IMR-90 (cell line): Measurements from ENCODE around the gene AOX1. TPM values are rescaled to one million over a fixed set of nuclear protein-coding genes. Genes with fewer than 3 reads are reported as not detected.

Experiments
- ATAC-seq: fragments of 200-7000 bp; cut with Tn5 transposase; 2 replicates; pipeline ENCODE4 v1.9.1; 2020; ENCODE audit warnings: low read depth, mild to moderate bottlenecking, moderate library complexity
- BruUV-seq: library from RNA; stranded (reverse); fragments of 400-500 nt; replicated peaks from 2 replicates; lab custom pipeline; 2021; lab: Mats Ljungman, UMichigan
- CTCF ChIA-PET: fragments of 300-600 bp; formaldehyde crosslinking; extraction: SDS; loops from one replicate; lab custom pipeline; 2021; ENCODE audit warnings: antibody characterized with exemption; lab: Yijun Ruan, JAX
- POLR2A ChIA-PET: fragments of 300-600 bp; sonication (Branson Sonifier 250); formaldehyde crosslinking; loops from one replicate; lab custom pipeline; 2022; ENCODE audit warnings: antibody characterized with exemption; ENCODE audit not compliant: unreplicated experiment; lab: Charles Lee
- DNase-seq: peaks from one replicate; pipeline ENCODE4 v3.0.0; 2013
- H2AFZ ChIP-seq: replicated peaks from 2 replicates; pipeline ENCODE3; 2013; ENCODE audit warnings: low read length, mild to moderate bottlenecking; ENCODE audit not compliant: poor library complexity
- H2AK5ac ChIP-seq: 2 replicates; pipeline ENCODE4 v1.6.1; 2013; ENCODE audit warnings: low read depth, low read length, inconsistent platforms
- H2AK9ac ChIP-seq: replicated peaks from 2 replicates; pipeline ENCODE3; 2013; ENCODE audit warnings: mild to moderate bottlenecking, low read depth, low read length, moderate library complexity; ENCODE audit not compliant: poor library complexity
- H2BK120ac ChIP-seq: 2 replicates; pipeline ENCODE4 v1.6.1; 2013; ENCODE audit warnings: low read depth, low read length, inconsistent platforms
- H2BK15ac ChIP-seq: 3 replicates; pipeline ENCODE4 v1.6.1; 2013; ENCODE audit warnings: low read depth, low read length, inconsistent platforms
- H2BK20ac ChIP-seq: 2 replicates; pipeline ENCODE4 v1.6.1; 2013; ENCODE audit warnings: low read depth, mild to moderate bottlenecking, inconsistent platforms, low read length, moderate library complexity
- H2BK5ac ChIP-seq: 2 replicates; pipeline ENCODE4 v1.6.1; 2013; ENCODE audit warnings: mild to moderate bottlenecking, low read depth, low read length, inconsistent platforms; ENCODE audit not compliant: poor library complexity, severe bottlenecking
- H3K14ac ChIP-seq: replicated peaks from 2 replicates; pipeline ENCODE4 v1.6.1; 2013; ENCODE audit warnings: low read depth, low read length, inconsistent platforms
- H3K18ac ChIP-seq: 2 replicates; pipeline ENCODE4 v1.6.1; 2013; ENCODE audit warnings: low read depth, low read length, control low read depth
- H3K23ac ChIP-seq: 2 replicates; pipeline ENCODE4 v1.6.1; 2013; ENCODE audit warnings: low read depth, low read length, inconsistent platforms
- H3K27ac ChIP-seq: 2 replicates; pipeline ENCODE4 v1.5.1; 2013; ENCODE audit warnings: mild to moderate bottlenecking, control low read depth, low read length; ENCODE audit not compliant: insufficient read depth
- H3K27me3 ChIP-seq: 2 replicates; pipeline ENCODE4 v1.6.1; 2013; ENCODE audit warnings: low read length; ENCODE audit not compliant: control insufficient read depth, insufficient read depth
- H3K36me3 ChIP-seq: 2 replicates; pipeline ENCODE4 v1.6.1; 2013; ENCODE audit warnings: low read length, mixed read lengths; ENCODE audit not compliant: control insufficient read depth, insufficient read depth
- H3K4ac ChIP-seq: 2 replicates; pipeline ENCODE4 v1.6.1; 2013; ENCODE audit warnings: low read depth, low read length, inconsistent platforms
- H3K4me1 ChIP-seq: 2 replicates; pipeline ENCODE4 v1.6.1; 2013; ENCODE audit warnings: low read length, mixed read lengths; ENCODE audit not compliant: control insufficient read depth, insufficient read depth
- H3K4me2 ChIP-seq: 2 replicates; pipeline ENCODE4 v1.6.1; 2013; ENCODE audit warnings: low read depth, mild to moderate bottlenecking, control low read depth, low read length, moderate library complexity
- H3K4me3 ChIP-seq: 2 replicates; pipeline ENCODE4 v1.5.1; 2013; ENCODE audit warnings: low read depth, mild to moderate bottlenecking, control low read depth, low read length, moderate library complexity; ENCODE audit not compliant: insufficient read depth
- H3K56ac ChIP-seq: 2 replicates; pipeline ENCODE4 v1.6.1; 2013; ENCODE audit warnings: low read length, inconsistent platforms; ENCODE audit not compliant: insufficient read depth; ENCODE audit errors: extremely low read depth
- H3K79me1 ChIP-seq, 2 experiments: 2 replicates each; pipeline ENCODE4 v1.6.1; 2013; ENCODE audit warnings: low read length in 2 of 2, inconsistent platforms in 1 of 2, low read depth in 1 of 2
- H3K9ac ChIP-seq: 2 replicates; pipeline ENCODE4 v1.6.1; 2013; ENCODE audit warnings: low read depth, low read length, control low read depth
- H3K9me1 ChIP-seq: 2 replicates; pipeline ENCODE4 v1.6.1; 2013; ENCODE audit warnings: low read length, inconsistent platforms; ENCODE audit not compliant: insufficient read depth
- H3K9me3 ChIP-seq: 2 replicates; pipeline ENCODE4 v1.6.1; 2013; ENCODE audit warnings: low read length; ENCODE audit not compliant: control insufficient read depth, insufficient read depth
- H4K20me1 ChIP-seq: 2 replicates; pipeline ENCODE4 v1.6.1; 2013; ENCODE audit warnings: low read length, inconsistent platforms; ENCODE audit not compliant: insufficient read depth
- H4K5ac ChIP-seq: 2 replicates; pipeline ENCODE4 v1.6.1; 2013; ENCODE audit warnings: mild to moderate bottlenecking, low read depth, low read length, control low read depth
- H4K8ac ChIP-seq, 2 experiments: 2 replicates each; pipeline ENCODE4 v1.6.1; 2013; ENCODE audit warnings: low read depth in 2 of 2, low read length in 2 of 2, control low read depth in 1 of 2, inconsistent platforms in 1 of 2
- H4K91ac ChIP-seq: 2 replicates; pipeline ENCODE4 v1.6.1; 2013; ENCODE audit warnings: low read depth, low read length, inconsistent platforms; ENCODE audit not compliant: insufficient read depth
- BHLHE40 ChIP-seq: fragments of 150-350 bp; IDR thresholded peaks from 2 replicates; pipeline ENCODE4 v1.6.1; 2016; ENCODE audit warnings: mild to moderate bottlenecking, low read depth, low read length
- CEBPB ChIP-seq: IDR thresholded peaks from 2 replicates; pipeline ENCODE4 v1.6.1; 2012; ENCODE audit warnings: low read depth, low read length, improper control_type of control experiment
- CHD1 ChIP-seq: IDR thresholded peaks from 2 replicates; pipeline ENCODE4 v1.6.1; 2012; ENCODE audit warnings: low read depth, low read length, improper control_type of control experiment
- MAFK ChIP-seq: IDR thresholded peaks from 2 replicates; pipeline ENCODE4 v1.6.1; 2012; ENCODE audit warnings: low read depth, low read length, improper control_type of control experiment
- RAD21 ChIP-seq: IDR thresholded peaks from 2 replicates; pipeline ENCODE4 v1.6.1; 2012; ENCODE audit warnings: low read length, improper control_type of control experiment
- RFX5 ChIP-seq: IDR thresholded peaks from 2 replicates; pipeline ENCODE4 v1.8.0; 2012; ENCODE audit warnings: low read depth, mild to moderate bottlenecking, low read length, moderate library complexity
- WGBS, 2 experiments: methylation state at CpG; one replicate each; pipeline versions ENCODE4 v1.1.5 to v1.1.7; 2013; ENCODE audit warnings: missing lambda C conversion rate in 2 of 2; ENCODE audit not compliant: insufficient read length in 1 of 2; ENCODE audit errors: extremely low coverage in 2 of 2; 5-methylcytosine and 5-hydroxymethylcytosine counted together
- dilution Hi-C: fragments of 300-500 bp; cut with HindIII; formaldehyde crosslinking; loops from one replicate; pipeline ENCODE4 v1.14.3; 2018; ENCODE audit warnings: low sequenced_read_pairs; ENCODE audit not compliant: unreplicated experiment
- in situ Hi-C: fragments of 300-500 bp; cut with MboI; formaldehyde crosslinking; loops from 3 replicates; pipeline ENCODE4 v1.14.3; 2019; ENCODE audit warnings: low sequenced_read_pairs, inconsistent platforms, mixed read lengths
- intact Hi-C: fragments of 100-400 bp; cut with micrococcal nuclease; formaldehyde crosslinking; loops from 2 replicates; pipeline ENCODE4 v1.10.0; 2022
- polyA plus RNA-seq, 3 experiments: library from polyadenylated mRNA; depleted of rRNA; stranded (reverse); fragments of >200 nt; gene quantifications; 2 replicates each; pipeline ENCODE4 v1.2.3, GENCODE V29; 2012; ENCODE audit warnings: low replicate concordance in 1 of 3
- total RNA-seq: library from RNA; depleted of rRNA; stranded (reverse); fragments of >200 nt; gene quantifications from 2 replicates; pipeline ENCODE4 v1.2.3, GENCODE V29; 2012
- TF ChIP-seq, protein P1 (sequence below): conservative IDR thresholded peaks from 2 replicates; pipeline ENCODE4 v1.5.1; 2012; ENCODE audit warnings: mild to moderate bottlenecking, low read depth, low read length, improper control_type of control experiment

Gene AOX1
- total and polyA plus RNA-seq, 2 of the 4 experiments (the other 2 are of a cell fraction) = 21.7 to 59.9 TPM

DNA sequence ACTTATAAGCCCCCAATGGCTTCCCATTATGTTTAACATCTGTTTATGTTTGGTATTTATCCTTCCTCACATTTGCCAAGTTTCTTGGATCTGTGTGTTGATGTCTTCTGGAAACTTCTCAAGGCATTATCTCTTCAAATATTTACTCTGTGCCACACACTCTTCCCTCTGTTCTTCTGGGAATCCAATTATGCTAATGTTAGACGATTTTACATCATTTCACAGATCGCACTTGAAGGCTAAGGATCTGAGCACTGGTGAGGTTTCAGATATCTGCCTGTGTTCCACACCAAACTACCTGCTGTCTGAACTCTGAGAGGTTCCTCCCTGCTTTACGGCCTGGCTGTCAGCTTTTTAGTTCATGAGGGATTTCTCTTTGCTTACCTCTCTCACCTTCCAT lies 10.1 kb downstream of the AOX1 start:
- Histone ChIP-seq H3K18ac (no peak overlapping the region), H2BK20ac (no peak overlapping the region), H2BK120ac (no peak overlapping the region), H3K4me2 (no peak overlapping the region), H3K9me1 (0 out of 2 replicates have a peak, but pooled peaks cover 3% of the 10 kb centered on the region), H2BK15ac (no peak overlapping the region), H3K27ac (no peak overlapping the region), H4K5ac (no peak overlapping the region), H4K8ac (no peak overlapping the region), H3K9ac (no peak overlapping the region), H3K36me3 (no peaks in the 10 kb centered on the region), H3K4me3 (no peak overlapping the region), H2AK5ac (no peak overlapping the region), H3K14ac (no peak overlapping the region), H2BK5ac (no peak overlapping the region), H3K56ac (no peak overlapping the region), H3K23ac (no peak overlapping the region), H3K9me3 (peaks cover 3% of the 10 kb centered on the region; the same call in 1 of the 2 replicates), H3K79me1 (no peaks in the 10 kb centered on the region), H4K20me1 (no peaks in the 10 kb centered on the region), H3K4ac (no peak overlapping the region), H4K91ac (no peak overlapping the region), H3K27me3 (peaks cover 2% of the 10 kb centered on the region; the same call in 1 of the 2 replicates), H2AK9ac (no peak overlapping the region), H3K4me1 (peaks cover 6% of the 10 kb centered on the region), H2AFZ (no peak overlapping the region)
- dilution Hi-C loops (no loop called here), in situ Hi-C loops (no loop called here), intact Hi-C loops (no loop called here)
- TF ChIP-seq, protein P1, sequence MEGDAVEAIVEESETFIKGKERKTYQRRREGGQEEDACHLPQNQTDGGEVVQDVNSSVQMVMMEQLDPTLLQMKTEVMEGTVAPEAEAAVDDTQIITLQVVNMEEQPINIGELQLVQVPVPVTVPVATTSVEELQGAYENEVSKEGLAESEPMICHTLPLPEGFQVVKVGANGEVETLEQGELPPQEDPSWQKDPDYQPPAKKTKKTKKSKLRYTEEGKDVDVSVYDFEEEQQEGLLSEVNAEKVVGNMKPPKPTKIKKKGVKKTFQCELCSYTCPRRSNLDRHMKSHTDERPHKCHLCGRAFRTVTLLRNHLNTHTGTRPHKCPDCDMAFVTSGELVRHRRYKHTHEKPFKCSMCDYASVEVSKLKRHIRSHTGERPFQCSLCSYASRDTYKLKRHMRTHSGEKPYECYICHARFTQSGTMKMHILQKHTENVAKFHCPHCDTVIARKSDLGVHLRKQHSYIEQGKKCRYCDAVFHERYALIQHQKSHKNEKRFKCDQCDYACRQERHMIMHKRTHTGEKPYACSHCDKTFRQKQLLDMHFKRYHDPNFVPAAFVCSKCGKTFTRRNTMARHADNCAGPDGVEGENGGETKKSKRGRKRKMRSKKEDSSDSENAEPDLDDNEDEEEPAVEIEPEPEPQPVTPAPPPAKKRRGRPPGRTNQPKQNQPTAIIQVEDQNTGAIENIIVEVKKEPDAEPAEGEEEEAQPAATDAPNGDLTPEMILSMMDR = no peak
- TF ChIP-seq CEBPB (no peak), CHD1 (no peak), RAD21 (no peak), BHLHE40 (no peak), RFX5 (no peak), MAFK (no peak)
- POLR2A ChIA-PET = no interaction called here
- BruUV-seq = no TSS peak
- DNase-seq (no peak), ATAC-seq (no peak)
- CTCF ChIA-PET = no interaction called here
- no CpG with 5 or more reads among the region's 3 CpGs for WGBS, 2 experiments
